HG02840 (cell line): ENCODE measurements around the gene DDC.
A peak's percentile ranks its signal among the peaks of the same experiment; 100 is the strongest.

Experiments used
- ATAC-seq: cut with Tn5 transposase; IDR thresholded peaks from one replicate; pipeline ENCODE4 v1.9.1; 2021; ENCODE audit warnings: mild to moderate bottlenecking, moderate library complexity, moderate number of reproducible peaks; ENCODE audit not compliant: unreplicated experiment, low FRiP score

Gene DDC, protein sequence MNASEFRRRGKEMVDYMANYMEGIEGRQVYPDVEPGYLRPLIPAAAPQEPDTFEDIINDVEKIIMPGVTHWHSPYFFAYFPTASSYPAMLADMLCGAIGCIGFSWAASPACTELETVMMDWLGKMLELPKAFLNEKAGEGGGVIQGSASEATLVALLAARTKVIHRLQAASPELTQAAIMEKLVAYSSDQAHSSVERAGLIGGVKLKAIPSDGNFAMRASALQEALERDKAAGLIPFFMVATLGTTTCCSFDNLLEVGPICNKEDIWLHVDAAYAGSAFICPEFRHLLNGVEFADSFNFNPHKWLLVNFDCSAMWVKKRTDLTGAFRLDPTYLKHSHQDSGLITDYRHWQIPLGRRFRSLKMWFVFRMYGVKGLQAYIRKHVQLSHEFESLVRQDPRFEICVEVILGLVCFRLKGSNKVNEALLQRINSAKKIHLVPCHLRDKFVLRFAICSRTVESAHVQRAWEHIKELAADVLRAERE

DNA sequence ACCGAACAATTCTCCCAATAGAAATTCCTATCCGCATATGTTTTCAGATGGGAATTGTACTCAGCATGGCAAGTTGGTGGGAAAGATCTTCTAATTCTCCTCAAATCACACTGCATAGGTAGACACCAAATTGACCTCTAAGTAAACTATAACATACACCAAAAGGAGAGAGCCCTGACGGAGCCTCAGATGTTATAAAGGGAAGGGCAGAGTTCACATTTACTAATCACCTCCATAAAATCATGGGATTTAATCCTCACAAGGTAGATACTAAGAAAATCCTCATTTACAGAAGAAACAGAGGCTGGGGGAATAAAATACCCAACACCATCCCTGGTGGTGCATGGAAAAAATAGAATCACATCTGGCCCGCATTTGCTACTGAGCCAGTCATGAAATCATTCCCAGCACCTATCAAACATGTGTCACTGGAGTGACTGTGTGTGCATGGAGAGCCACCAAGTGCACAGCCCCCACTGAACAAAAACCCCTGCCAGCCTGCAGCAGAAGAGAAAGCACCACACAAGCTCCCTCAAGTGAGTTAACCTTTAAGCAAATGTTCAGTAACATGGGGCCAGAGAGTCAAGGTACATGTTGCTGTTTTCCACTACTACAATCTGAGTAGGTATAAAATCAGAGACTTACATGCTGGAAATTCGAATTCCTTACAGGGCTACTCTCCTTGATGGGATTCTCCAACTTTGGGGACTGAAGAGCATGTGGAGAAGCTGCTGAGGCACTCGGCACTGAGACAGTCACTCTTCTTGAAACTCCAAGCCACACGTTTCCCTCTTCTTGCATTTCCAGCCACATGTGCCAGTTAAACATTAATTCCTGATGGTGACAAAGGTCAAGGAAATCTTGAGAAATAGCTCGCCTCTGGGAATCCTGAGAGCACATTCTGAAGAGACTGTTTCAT is at the start of gene DDC:
DDC (minus strand) TSS at position 766 of the 919 bp plus-strand sequence. CDS start 21,320 bp downstream, outside the sequence.
- ATAC-seq, result no peak

DNA sequence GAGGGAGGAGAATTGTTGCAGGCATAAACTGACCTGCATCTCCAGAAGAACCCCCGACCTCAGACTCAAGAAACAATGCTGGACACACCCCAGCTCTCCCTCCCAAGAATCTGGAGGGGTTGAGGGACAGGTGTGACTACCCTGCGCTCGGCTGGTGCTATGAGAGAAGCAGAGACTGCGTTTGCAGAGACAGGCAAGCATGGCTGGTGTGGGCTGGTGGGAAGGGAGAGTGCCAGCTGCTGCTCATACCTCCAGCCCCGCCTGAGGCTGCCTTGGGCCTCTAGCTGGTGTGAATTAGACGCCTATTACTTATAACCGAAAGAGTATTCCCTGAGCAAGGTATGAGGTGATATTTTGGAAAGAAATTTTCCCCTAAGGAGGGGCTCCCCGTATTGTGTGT is 48.3 kb upstream of the DDC start:
- no peak for ATAC-seq

DNA sequence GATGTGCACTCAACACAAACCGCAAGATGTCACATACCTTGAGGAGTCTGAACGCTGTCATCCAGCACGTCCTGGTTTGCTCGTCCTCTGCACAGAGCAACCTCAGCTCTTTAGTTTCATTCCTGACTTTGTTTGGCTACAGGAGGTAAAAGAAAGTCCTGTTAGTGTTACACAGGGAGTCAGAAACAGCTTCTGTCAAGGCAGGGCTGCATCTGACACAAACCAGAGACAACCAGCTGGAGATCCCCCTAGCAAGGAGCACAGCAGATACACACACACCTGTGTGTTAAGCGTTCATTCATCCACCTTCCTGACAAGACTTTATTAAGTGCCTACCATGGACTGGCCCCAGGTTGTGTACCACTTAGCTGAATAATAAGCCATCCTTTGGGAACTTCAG is 47.5 kb upstream of the DDC start:
- no peak for ATAC-seq

DNA sequence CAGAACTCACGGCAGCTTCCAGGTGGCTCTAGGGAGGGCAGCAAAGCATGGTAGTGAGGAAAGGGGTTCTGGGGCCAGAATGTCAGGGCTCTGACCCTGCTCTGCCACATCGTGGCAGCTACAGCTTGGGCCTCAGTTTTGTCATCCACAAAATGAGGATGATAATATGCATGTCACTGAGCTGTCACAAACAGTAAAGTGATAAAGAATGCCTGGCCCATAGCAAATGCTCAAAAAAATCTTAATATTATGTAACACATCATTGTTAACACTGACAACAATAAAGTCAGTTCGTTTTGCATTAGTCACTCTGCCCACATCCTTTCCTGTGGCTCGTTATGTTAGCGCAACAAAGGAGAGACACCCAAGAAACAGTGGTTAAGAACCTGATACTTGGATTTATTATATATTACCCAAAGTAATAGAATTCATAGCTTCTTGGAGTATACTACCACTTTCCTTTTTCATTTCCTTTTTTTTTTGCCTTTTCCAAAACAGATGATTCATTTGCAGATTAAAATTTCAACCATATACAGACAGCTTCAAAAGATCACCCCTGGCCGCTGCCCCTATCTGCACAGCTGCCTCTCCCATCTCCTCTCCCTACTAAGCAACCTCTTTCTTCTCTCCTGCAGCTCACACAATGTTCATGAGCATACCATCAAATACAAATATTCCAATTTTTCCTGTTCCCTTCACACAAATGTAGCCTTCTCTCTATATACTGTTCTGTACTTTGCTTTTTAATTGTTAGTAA is 45.5 kb upstream of the DDC start:
- ATAC-seq, result no peak

DNA sequence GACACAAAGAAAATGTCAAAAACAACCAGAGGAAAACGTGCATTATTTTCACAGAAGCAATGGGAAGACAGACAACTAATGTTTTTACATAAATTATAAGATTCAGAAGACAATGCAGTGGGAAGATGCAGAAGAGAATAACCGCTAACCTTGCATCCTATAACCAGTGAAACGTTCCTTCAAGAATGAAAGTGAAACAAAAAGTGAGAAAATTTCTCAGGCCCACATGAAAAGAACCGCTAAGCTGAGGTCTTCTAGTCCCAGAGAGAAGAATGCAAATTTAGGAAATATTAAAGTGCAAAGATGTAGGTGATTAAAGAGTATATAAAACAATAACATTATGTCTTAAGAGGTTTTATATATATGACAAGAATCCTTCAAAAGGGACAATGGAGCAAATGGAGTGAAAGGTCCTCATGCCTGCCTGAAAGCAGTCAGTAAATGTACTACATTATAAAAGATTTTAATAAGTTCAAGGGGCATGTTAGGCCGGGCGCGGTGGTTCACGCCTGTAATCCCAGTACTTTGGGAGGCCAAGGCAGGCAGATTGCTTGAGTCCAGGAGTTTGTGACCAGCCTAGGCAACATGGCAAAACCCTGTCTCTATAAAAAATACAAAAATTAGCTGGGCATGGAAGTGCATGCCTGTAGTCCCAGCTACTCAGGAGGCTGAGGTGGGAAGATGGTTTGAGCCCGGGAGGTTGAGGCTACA is 43.1 kb upstream of the DDC start:
- no peak for ATAC-seq

DNA sequence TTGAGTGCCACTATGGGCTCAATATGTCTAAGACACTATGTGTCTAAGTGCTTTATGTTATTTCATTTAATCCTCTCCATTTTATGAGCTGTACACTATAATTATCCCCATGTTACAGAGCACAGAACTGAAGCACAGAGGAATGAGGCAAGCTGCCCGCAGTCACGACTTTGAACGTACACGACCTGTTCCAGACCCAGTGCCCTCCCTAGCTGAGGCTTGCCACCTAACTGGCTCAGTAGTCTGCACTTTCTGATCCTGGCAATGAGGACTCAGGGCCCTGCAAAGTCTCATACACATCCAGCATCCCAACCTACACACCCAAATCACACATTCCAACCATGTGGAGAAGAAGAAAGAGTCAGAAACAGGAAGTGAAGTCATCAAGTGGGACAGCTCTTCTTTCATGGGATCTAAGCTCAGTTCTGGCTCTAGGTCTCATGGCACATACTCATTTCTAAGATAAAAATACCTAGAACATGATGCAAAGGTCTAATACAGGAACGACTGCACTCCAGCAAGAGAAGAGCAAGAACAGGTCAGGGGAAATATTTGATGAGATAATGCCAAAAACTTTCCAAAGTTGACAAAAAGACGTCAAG is 42.4 kb upstream of the DDC start:
- ATAC-seq, result no peak

DNA sequence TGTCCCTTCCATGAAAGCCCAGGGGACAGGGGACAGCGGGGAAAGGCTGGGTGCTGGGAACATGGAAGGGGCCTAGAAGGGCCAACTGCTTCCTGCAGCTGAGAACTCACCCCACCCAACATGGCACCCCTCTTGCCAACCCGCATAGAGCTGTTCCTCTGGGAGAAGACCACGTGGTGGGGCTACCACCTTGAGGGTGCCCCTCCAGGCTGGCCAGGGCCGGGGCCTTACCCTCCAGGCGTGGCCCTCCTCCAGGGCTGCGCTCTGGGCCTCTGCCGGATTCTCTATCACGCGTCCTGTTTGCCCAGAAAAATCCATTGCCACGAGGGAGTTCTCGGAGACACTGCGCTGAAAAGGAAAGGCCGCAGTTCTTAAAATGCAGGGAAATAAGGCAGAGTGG is 39.9 kb upstream of the DDC start:
- no peak for ATAC-seq

DNA sequence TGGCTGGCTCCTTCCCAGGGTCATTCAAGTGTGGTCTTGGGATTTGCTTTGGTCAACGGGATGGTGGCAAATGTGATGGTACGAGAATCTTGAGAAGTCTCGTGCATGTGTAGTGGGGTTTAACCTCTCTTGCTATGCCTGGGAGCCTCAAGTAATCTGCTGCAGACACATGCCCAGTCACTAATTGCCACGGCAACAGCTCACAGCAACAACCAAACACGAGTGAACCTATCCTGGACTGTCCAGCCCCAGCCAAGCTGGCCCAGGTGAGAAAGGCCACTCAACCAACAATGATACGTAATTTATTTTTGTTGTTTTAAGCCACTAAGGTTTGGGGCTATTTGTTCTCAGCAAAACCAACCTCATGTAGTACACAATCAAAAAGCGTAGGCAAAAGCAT is 38.1 kb upstream of the DDC start:
- ATAC-seq, result no peak

DNA sequence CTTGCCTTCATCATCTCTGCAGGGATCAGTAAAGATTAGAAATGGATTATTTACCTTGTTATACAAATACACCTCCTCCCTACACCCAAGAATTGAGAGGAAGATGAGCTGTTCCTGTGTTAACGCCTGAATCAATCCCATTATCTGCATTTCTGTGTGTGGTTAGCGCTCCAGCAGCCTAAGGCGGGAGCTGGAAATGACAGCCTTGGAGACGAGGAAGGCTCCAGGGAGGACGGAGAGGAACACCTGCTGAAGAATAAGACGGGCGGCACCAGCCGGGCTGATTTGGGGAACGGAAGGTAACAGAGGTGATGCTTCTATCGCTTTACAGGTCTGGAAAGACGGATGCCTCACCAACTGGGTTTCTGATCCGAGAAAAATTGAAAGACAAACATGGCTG is 34.2 kb upstream of the DDC start:
- no peak for ATAC-seq

DNA sequence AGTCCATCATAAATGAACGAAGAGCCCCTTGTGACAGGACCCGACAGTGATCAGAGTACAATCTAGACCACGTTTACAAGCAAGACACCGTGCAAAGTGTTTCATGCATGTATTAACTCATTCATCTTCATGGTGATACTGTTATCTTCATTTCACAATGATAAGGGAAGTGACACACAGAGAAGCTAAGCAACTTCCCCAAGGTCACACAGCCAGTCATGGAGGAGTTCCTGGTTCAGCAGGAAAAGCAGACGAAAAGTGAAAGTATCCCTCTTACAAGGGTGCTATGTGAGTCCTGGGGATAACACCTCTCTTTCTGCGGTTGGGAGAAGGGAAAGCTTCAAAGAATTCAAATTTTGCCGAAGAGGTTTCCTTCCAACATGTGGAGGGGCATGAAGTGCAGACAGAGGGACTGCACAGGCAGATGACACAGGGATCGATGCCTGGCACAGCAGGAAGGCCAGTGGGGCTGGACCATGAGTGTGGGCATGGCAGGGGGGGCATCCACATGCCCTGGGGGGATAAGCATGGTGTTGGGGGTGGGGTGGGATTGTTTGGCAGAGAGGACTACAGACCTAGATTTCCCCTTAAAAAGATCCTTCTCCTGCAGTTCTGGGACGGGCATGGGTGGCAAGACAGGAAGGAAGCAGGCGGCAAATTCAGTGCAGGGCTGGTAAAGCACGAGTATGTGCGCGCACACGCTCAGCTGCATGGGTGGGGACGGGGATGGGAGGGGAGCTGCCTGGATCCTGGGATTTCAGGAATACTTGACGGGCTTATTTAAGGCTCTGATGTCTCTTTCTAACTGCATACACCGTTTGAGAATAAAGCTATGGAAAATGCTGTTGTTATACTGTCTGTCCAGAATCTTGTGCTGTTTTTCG is 33.5 kb upstream of the DDC start:
- no peak for ATAC-seq

DNA sequence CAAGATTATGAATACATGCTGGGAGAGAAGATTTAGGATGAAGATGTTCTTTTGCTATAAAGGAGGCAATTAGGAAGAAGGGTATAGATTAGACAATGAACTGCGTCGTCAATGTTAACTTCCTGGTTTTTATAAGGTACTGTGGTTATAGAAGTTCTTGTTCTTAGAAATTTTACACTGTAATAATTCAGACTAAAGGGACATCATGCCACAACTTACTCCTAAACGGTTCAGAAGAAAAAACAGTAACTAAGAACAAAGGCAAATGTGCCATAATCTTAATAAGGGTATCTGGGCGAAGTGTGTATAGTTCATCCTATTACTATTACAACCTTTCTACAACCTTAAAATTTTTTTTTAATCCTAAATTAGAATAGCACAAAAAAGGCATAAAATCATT is 31.3 kb upstream of the DDC start:
- ATAC-seq, result no peak

DNA sequence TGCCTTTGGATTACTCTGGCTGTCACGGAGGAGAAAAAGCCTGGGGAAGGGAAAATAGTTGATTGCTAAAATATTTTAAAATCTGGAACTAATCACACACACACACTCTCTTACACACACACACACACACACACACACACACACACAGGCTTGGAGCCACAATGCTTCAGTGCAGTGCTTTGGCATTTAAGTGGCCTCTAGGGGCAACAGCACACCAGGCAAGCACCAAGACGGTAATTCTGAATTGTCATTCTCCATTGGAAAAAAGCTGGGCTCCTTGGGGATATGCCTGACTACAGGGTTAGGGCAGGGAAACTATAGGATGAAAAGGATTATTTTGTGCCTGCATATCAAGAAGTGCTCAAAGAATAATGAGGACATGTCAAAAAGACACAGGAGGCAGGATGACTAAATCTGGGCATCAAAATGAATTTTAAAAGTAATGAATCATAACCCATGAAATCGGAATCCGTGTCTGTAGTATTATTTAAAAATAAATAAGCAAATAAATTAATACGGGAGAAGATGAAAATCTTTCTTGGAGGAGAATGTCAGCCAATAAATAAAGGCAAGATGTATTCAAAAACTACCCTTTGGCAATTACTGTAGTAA is 30.4 kb upstream of the DDC start:
- ATAC-seq, result peak; percentile 16

DNA sequence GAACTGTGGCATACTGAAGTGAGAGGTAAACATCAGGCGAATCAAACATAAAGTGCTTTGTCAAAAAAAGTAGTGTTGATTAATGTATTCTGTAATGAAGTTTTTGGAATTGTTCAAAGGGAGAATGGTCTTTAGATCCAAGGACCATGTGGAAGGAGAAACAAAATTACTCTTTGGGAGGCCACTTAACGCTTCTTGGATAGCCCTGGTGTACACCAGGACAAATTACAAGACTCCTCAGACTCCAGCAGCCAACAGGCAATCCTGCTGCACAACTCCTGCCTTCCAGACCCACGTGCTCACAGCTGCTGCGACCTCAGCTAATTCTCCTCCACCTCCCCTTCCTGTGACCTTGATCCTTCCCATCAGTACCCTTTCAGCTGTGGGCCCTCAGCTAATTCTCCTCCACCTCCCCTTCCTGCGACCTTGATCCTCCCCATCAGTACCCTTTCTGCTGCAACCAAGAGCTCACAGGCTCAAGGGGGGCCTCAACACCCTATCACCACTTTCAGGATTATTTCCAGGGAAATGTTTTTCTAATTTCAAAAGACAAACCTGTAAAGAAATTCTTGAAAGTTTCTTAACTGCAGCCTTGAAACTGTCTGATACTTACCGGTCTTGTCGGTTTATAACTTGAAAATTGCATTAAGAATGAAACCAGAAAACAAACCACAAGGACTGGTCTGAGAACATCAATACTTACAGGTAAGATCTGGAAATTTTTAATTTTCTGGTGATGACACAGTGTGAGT is 29.7 kb upstream of the DDC start:
- peak; percentile 47 for ATAC-seq

DNA sequence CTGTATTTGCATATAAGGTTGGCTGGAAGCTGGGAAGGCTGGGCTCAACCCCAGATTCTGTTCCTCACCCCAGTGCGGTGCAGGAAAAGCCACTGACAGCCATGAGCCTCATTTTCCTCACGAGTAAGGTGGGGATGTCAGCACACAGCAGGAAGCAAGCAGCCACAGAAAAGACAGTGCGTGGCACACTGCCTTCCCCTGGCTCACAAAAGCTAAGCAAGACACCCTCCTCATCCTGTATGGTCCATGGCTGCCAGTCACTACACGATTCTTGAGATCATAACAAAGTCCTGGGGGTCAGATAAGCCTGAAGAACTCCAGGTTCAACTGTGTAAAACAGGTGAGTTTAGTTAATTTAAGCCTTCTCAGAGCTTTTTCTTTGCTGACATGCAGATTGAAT is 28.9 kb upstream of the DDC start:
- ATAC-seq, result no peak

DNA sequence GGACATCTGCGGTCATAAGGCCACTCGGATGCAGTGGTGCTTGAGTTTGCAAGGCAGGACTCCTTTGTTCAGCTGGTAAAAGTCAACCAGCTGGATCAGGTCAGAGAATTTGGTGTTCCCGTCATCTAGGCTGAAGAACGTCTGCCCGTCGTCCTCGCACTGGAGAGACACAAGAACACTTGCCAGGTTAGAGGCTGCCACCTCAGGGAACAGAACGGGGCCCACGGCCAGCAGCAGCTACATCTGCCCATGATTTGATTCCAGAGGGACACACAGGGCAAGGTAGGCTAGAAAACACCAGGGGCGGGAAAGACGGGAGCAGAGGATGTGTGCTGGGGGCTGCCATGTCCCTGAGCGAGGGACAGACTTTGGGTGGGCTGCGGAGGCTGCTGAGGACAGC is 27.7 kb upstream of the DDC start:
- no peak for ATAC-seq

DNA sequence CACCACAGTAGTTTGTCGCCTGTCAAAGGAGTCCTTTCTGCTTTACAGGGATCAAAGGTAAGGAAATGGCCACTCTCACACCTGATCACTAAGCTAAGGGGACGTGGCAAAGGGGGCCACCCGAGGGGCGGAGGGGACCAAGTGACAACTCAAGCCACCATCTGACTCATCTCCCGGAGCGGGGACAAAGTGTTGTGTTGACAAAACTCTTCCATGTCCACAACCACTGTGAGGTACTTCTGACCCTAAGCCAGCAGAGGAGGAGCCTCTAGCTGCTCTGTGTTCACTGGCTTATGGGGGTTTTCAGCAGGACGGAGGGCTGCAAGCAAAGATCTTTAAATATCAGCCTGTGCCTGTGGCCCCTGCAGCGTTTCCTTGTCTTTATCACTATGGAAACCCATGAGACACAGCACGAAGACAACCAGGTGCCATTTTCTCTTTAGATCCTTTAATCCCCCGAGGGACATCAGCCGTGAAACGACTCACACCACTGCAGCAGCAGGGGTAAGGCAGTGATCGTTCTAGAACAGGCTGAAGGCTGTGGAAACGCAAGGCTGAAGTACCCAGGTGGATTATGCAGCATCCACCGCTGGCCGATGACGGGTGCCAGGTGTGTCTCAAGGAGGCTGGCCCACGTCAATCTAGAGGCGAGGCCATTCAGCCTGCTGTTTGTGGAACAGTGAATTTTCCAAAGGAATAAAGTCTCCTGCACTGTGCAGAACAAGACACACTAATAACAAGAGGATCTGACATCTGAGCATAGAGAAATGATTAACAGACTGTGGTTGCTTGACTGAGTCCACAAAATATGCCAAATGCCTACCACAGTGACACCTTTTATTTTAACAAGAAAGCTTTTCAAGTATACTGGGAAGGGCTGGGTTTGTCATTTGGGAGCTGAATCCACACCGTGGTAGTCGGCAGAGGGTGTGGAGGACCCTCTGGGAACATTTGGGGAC is 26.6 kb upstream of the DDC start:
- ATAC-seq, result peak; percentile 61

DNA sequence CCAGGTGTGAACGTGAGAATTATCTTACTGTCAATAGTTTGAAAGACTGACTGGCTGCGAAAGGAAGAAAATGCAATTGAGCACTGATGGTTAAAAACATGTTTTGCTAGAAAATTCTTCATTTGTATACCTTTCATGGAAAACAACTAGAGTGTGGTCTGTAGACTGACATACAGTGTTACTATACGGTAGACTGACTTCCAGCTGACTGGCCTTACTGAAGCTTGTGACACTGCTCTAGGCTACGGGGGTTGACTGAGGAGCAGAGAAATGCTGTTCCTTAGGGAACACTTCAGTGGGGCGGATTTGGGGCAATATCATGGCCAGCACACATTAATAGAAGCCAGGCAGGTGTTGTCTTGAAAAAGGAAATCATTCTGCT is 25.9 kb upstream of the DDC start:
- no peak for ATAC-seq
